OCI-LY1 (cell line): ENCODE measurements around the gene P3R3URF.

Experiments used
- H2AFZ ChIP-seq: fragments of 200-600 bp; sonication (generic), shearing (Covaris generic); 2 replicates; pipeline ENCODE4 v1.6.0; 2014; ENCODE audit warnings: antibody characterized with exemption, mild to moderate bottlenecking, low read length
- H3F3A ChIP-seq: fragments of 200-600 bp; sonication (generic), shearing (Covaris generic); 2 replicates; pipeline ENCODE4 v1.6.0; 2014; ENCODE audit warnings: mild to moderate bottlenecking, antibody characterized with exemption, low read length, moderate library complexity; ENCODE audit not compliant: insufficient read depth
- H3K27ac ChIP-seq: fragments of 200-600 bp; sonication (generic); 2 replicates; pipeline ENCODE4 v1.5.1; 2014; ENCODE audit warnings: low read length, mixed run types, mild to moderate bottlenecking, low read depth; ENCODE audit not compliant: poor library complexity, severe bottlenecking
- H3K27me3 ChIP-seq: fragments of 200-600 bp; sonication (generic); 2 replicates; pipeline ENCODE4 v1.6.0; 2014; ENCODE audit warnings: antibody characterized with exemption, mild to moderate bottlenecking, low read length, moderate library complexity; ENCODE audit not compliant: insufficient read depth
- H3K36me3 ChIP-seq: fragments of 200-600 bp; sonication (generic); 2 replicates; pipeline ENCODE4 v1.6.1; 2014; ENCODE audit warnings: mild to moderate bottlenecking, antibody characterized with exemption, low read length, moderate library complexity, mixed read lengths; ENCODE audit not compliant: insufficient read depth
- H3K4me1 ChIP-seq: fragments of 200-600 bp; sonication (generic); 2 replicates; pipeline ENCODE4 v1.5.1; 2014; ENCODE audit warnings: mild to moderate bottlenecking, low read length, moderate library complexity; ENCODE audit not compliant: insufficient read depth, severe bottlenecking
- H3K4me2 ChIP-seq: fragments of 200-600 bp; sonication (generic), shearing (Covaris generic); 2 replicates; pipeline ENCODE4 v1.6.1; 2014; ENCODE audit warnings: low read length
- H3K4me3 ChIP-seq: fragments of 200-600 bp; sonication (generic); 2 replicates; pipeline ENCODE4 v1.5.1; 2014; ENCODE audit warnings: low read length, low read depth, mild to moderate bottlenecking, mixed read lengths; ENCODE audit not compliant: poor library complexity, severe bottlenecking
- H3K79me2 ChIP-seq: fragments of 200-600 bp; shearing (Covaris generic); 2 replicates; pipeline ENCODE4 v1.6.1; 2016; ENCODE audit warnings: mixed run types, low read length, mixed read lengths; ENCODE audit not compliant: insufficient read depth
- H3K9ac ChIP-seq: fragments of 200-600 bp; sonication (generic), shearing (Covaris generic); 2 replicates; pipeline ENCODE4 v1.6.1; 2014; ENCODE audit warnings: mild to moderate bottlenecking, low read length, mixed read lengths
- H3K9me2 ChIP-seq: fragments of 200-600 bp; sonication (generic), shearing (Covaris generic); 2 replicates; pipeline ENCODE4 v1.6.1; 2014; ENCODE audit warnings: low read depth, mild to moderate bottlenecking, low read length, mixed read lengths
- H3K9me3 ChIP-seq: fragments of 200-600 bp; shearing (Covaris generic); 2 replicates; pipeline ENCODE4 v1.6.1; 2014; ENCODE audit warnings: low read length, mixed read lengths
- H4K20me1 ChIP-seq: fragments of 200-600 bp; sonication (generic), shearing (Covaris generic); 2 replicates; pipeline ENCODE4 v1.6.0; 2016; ENCODE audit warnings: mild to moderate bottlenecking, low read length; ENCODE audit not compliant: insufficient read depth
- CTCF ChIP-seq: fragments of 200-600 bp; sonication (generic), shearing (Covaris generic); IDR thresholded peaks from 2 replicates; pipeline ENCODE4 v1.5.1; 2017; ENCODE audit warnings: mild to moderate bottlenecking, antibody characterized with exemption, low read length, moderate library complexity, mixed read lengths
- EZH2 ChIP-seq: fragments of 200-600 bp; sonication (generic), shearing (Covaris generic); IDR thresholded peaks from 2 replicates; pipeline ENCODE4 v1.8.0; 2017; ENCODE audit warnings: borderline replicate concordance, mixed run types, mild to moderate bottlenecking, antibody characterized with exemption, low read length, moderate library complexity, mixed read lengths

P3R3URF gene

GRCh38 chr1:46181343-46182260 lies 5.3 kb upstream of the P3R3URF start:
- Histone ChIP-seq H3K27me3 (no peaks in the 10 kb centered on the region), H3K4me1 (no peaks in the 10 kb centered on the region), H3K4me2 (no peak overlapping the region), H4K20me1 (no peaks in the 10 kb centered on the region), H3K36me3 (no peaks in the 10 kb centered on the region), H2AFZ (no peak overlapping the region), H3F3A (no peaks in the 10 kb centered on the region), H3K27ac (no peak overlapping the region), H3K79me2 (no peaks in the 10 kb centered on the region), H3K9ac (no peak overlapping the region), H3K4me3 (no peak overlapping the region), H3K9me3 (no peaks in the 10 kb centered on the region), H3K9me2 (no peaks in the 10 kb centered on the region)
- TF ChIP-seq EZH2 (no peak), CTCF (no peak)

GRCh38 chr1:46180082-46180616 lies 3.9 kb upstream of the P3R3URF start:
- Histone ChIP-seq H3K4me3 (no peak overlapping the region), H3K27me3 (no peaks in the 10 kb centered on the region), H4K20me1 (no peaks in the 10 kb centered on the region), H3K36me3 (no peaks in the 10 kb centered on the region), H3K79me2 (no peaks in the 10 kb centered on the region), H3K4me1 (no peaks in the 10 kb centered on the region), H3K9me2 (no peaks in the 10 kb centered on the region), H2AFZ (no peak overlapping the region), H3F3A (no peaks in the 10 kb centered on the region), H3K9ac (no peak overlapping the region), H3K27ac (no peak overlapping the region), H3K4me2 (no peak overlapping the region), H3K9me3 (no peaks in the 10 kb centered on the region)
- TF ChIP-seq EZH2 (no peak), CTCF (peak; percentile 22; the same call in 1 of the 2 replicates)

- no peak overlapping the region for H2AFZ ChIP-seq
- no peaks in the 10 kb centered on the region for H3K79me2 ChIP-seq
- no peak overlapping the region for H3K27ac ChIP-seq
Measured at GRCh38 chr1:46179138-46180081, 3.1 kb upstream of the P3R3URF start.

More at GRCh38 chr1:46179138-46180081, 3.1 kb upstream of the P3R3URF start:
- no peaks in the 10 kb centered on the region for H3K9me3 ChIP-seq
- no peak overlapping the region for H3K4me2 ChIP-seq
- H3K36me3 ChIP-seq = no peaks in the 10 kb centered on the region
- H3K9ac ChIP-seq = no peak overlapping the region
- H3K9me2 ChIP-seq = no peaks in the 10 kb centered on the region
- no peaks in the 10 kb centered on the region for H3K27me3 ChIP-seq
- peak; percentile 99 for TF ChIP-seq CTCF
- TF ChIP-seq EZH2 = no peak
- no peaks in the 10 kb centered on the region for H3F3A ChIP-seq
- no peaks in the 10 kb centered on the region for H4K20me1 ChIP-seq
- H3K4me1 ChIP-seq = no peaks in the 10 kb centered on the region
- H3K4me3 ChIP-seq = no peak overlapping the region
